ENCODE data around the gene ROS1.
A peak's percentile ranks its signal among the peaks of the same experiment; 100 is the strongest.

Gene ROS1

DNA sequence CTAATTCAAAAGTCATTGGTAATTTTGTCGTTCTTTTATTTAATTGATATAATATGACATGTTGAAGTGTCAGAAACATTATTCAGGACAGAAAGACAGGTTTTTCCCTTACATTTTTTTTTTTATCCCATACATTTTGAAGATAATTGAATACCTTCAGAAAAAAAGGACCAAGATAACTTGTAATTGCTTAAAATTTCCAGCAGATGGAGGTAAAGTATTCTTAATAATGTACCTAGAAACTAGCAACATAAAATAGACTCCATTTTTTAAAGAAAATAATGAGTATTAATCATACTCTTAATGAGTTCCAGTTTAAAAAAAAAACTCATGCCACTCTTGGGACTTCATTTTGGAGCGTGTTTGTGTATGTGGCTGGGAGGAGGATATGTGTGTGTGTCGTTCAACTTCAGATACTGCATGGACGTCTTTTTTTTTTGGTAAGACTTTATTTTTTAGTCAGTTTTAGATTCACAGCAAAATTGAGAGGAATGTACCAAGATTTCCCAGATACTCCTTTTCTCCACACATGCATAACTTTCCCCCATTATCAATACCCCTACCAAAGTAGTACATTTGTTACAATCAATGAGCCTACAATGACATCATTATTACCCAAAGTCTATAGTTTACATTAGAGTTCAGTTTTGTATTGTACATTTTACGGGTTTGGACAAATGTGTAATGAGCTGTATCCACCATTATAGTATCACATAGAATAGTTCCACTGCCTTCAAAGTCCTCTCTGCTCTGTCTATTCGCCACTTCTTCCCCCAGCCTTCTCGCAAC lies 79.4 kb downstream of the ROS1 start:
- Histone ChIP-seq H3K9ac (ENCODE audit: low read length) (peak overlapping the region; percentile 79), H2BK5ac (ENCODE audit: low read depth, low read length, poor library complexity, severe bottlenecking) (no peak overlapping the region), H3K36me3 (ENCODE audit: control insufficient read depth in 1 of 2, insufficient read depth in 2 of 2, low read depth in 1 of 2, low read length in 2 of 2) (no peaks in the 10 kb centered on the region), H3K79me1 (replicated peaks; ENCODE audit: low read length, poor library complexity, severe bottlenecking) (no peaks in the 10 kb centered on the region), H2BK12ac (ENCODE audit: low read length in 2 of 2) (no peak overlapping the region), H3K4me2 (ENCODE audit: low read length, poor library complexity, severe bottlenecking) (no peak overlapping the region), H2AFZ (ENCODE audit: low read depth, low read length) (no peak overlapping the region), H2BK120ac (ENCODE audit: low read depth, low read length) (no peak overlapping the region), H3K23ac (ENCODE audit: low read length in 2 of 2) (no peak overlapping the region), H4K91ac (ENCODE audit: low read length) (no peak overlapping the region), H3K4me1 (ENCODE audit: control insufficient read depth, insufficient read depth, low read depth, low read length) (no peaks in the 10 kb centered on the region), H3K14ac (ENCODE audit: low read length in 2 of 2) (no peak overlapping the region), H2BK15ac (ENCODE audit: low read depth, poor library complexity, severe bottlenecking) (no peak overlapping the region), H3K27ac (ENCODE audit: low read length, poor library complexity, severe bottlenecking) (no peak overlapping the region), H3K4me3 (ENCODE audit: insufficient read depth in 1 of 2, low read depth in 1 of 2, low read length in 2 of 2) (peak overlapping the region in 1 of 2 experiments; percentile 53), H3K9me3 (ENCODE audit: control insufficient read depth, low read length) (no peaks in the 10 kb centered on the region), H3K4ac (ENCODE audit: low read depth in 1 of 2, low read length in 2 of 2) (no peak overlapping the region), H2AK5ac (ENCODE audit: low read length, severe bottlenecking) (no peak overlapping the region), H4K8ac (ENCODE audit: low read length) (no peak overlapping the region), H3K27me3 (ENCODE audit: control insufficient read depth in 1 of 2, insufficient read depth in 1 of 2, low read length in 2 of 2) (peaks cover 0 to 11% of the 10 kb centered on the region in 2 experiments), H3K18ac (ENCODE audit: low read depth in 1 of 2, low read length in 2 of 2) (no peak overlapping the region)
- whole genome bisulfite sequencing: 53% methylated on average over 5 of the region's 7 CpGs
- DNase-seq: peak; percentile 43

GRCh38 chr6:117345292-117345610 lies 80.5 kb downstream of the ROS1 start:
- no peak overlapping the region for H3K4me2 ChIP-seq (ENCODE audit: low read length, poor library complexity, severe bottlenecking)
- no peak overlapping the region for H3K27ac ChIP-seq (ENCODE audit: low read length, poor library complexity, severe bottlenecking)
- H4K91ac ChIP-seq (ENCODE audit: low read length): no peak overlapping the region
- no peak overlapping the region for H3K18ac ChIP-seq (ENCODE audit: low read depth in 1 of 2, low read length in 2 of 2)
- H2BK12ac ChIP-seq (ENCODE audit: low read length in 2 of 2): no peak overlapping the region
- no peak overlapping the region for H3K4ac ChIP-seq (ENCODE audit: low read depth in 1 of 2, low read length in 2 of 2)
- H2AK5ac ChIP-seq (ENCODE audit: low read length, severe bottlenecking): no peak overlapping the region
- no peaks in the 10 kb centered on the region for H3K9me3 ChIP-seq (ENCODE audit: control insufficient read depth, low read length)
- peaks cover 0 to 11% of the 10 kb centered on the region in 2 experiments for H3K27me3 ChIP-seq (ENCODE audit: control insufficient read depth in 1 of 2, insufficient read depth in 1 of 2, low read length in 2 of 2)
- H3K79me1 ChIP-seq (replicated peaks; ENCODE audit: low read length, poor library complexity, severe bottlenecking): no peaks in the 10 kb centered on the region
- H3K4me1 ChIP-seq (ENCODE audit: control insufficient read depth, insufficient read depth, low read depth, low read length): no peaks in the 10 kb centered on the region
- no peak for DNase-seq
- H2BK5ac ChIP-seq (ENCODE audit: low read depth, low read length, poor library complexity, severe bottlenecking): no peak overlapping the region
- H2BK15ac ChIP-seq (ENCODE audit: low read depth, poor library complexity, severe bottlenecking): no peak overlapping the region
- no peak overlapping the region for H3K4me3 ChIP-seq (ENCODE audit: insufficient read depth in 1 of 2, low read depth in 1 of 2, low read length in 2 of 2)
- H3K23ac ChIP-seq (ENCODE audit: low read length in 2 of 2): no peak overlapping the region
- H2BK120ac ChIP-seq (ENCODE audit: low read depth, low read length): no peak overlapping the region
- no peak overlapping the region for H4K8ac ChIP-seq (ENCODE audit: low read length)
- no peak overlapping the region for H3K14ac ChIP-seq (ENCODE audit: low read length in 2 of 2)
- H2AFZ ChIP-seq (ENCODE audit: low read depth, low read length): no peak overlapping the region
- no peaks in the 10 kb centered on the region for H3K36me3 ChIP-seq (ENCODE audit: control insufficient read depth in 1 of 2, insufficient read depth in 2 of 2, low read depth in 1 of 2, low read length in 2 of 2)
- no peak overlapping the region for H3K9ac ChIP-seq (ENCODE audit: low read length)
- WGBS: 100% methylated on average over 1 of the region's 2 CpGs

DNA sequence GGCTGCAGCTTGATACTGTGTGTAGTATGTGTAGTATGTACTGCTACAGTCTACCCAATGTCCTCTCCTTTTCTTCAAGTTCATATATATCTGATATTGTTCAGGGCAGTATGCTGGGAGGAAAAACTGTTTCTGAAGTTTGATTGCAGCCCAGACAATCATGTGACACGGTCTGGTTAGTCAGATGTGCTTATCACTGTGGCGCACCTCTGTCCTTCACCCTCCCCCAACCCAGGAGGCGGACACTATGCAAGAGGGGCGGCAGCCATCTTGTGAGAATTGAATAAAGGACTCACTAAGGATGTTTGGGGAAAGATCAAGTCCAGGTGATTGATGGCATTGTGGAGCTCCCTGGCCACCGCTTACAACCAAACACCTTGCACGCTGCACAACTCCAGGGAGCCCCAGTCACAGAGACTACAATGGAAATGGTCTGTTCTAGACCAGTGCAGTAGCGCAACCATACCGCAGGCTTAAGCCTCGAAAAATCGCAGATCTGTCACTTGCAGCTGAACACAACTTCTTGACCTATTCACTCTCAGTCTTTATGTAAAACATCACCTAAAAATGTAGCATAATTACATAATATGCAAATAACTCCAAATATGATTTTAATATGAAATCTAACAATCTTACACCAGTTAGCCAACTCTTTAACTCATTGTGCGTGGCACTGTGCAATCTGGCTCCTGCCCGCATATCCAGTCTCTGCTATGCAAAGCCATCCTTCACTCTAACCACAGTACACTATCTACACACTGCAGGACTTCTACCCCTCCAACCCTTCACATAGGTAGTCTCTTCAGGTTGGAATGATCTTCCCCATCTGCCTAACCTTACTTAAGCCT lies 81.1 kb downstream of the ROS1 start:
- H3K4me1 ChIP-seq (ENCODE audit: control insufficient read depth, insufficient read depth, low read depth, low read length): no peaks in the 10 kb centered on the region
- H2AK5ac ChIP-seq (ENCODE audit: low read length, severe bottlenecking): no peak overlapping the region
- no peak for DNase-seq
- no peak overlapping the region for H3K18ac ChIP-seq (ENCODE audit: low read depth in 1 of 2, low read length in 2 of 2)
- H3K4me2 ChIP-seq (ENCODE audit: low read length, poor library complexity, severe bottlenecking): no peak overlapping the region
- H3K79me1 ChIP-seq (replicated peaks; ENCODE audit: low read length, poor library complexity, severe bottlenecking): no peaks in the 10 kb centered on the region
- H3K4ac ChIP-seq (ENCODE audit: low read depth in 1 of 2, low read length in 2 of 2): no peak overlapping the region
- peaks cover 0 to 11% of the 10 kb centered on the region in 2 experiments for H3K27me3 ChIP-seq (ENCODE audit: control insufficient read depth in 1 of 2, insufficient read depth in 1 of 2, low read length in 2 of 2)
- no peak overlapping the region for H2BK5ac ChIP-seq (ENCODE audit: low read depth, low read length, poor library complexity, severe bottlenecking)
- H3K36me3 ChIP-seq (ENCODE audit: control insufficient read depth in 1 of 2, insufficient read depth in 2 of 2, low read depth in 1 of 2, low read length in 2 of 2): no peaks in the 10 kb centered on the region
- 90% methylated on average over 8 of the region's 12 CpGs for WGBS
- no peak overlapping the region for H3K4me3 ChIP-seq (ENCODE audit: insufficient read depth in 1 of 2, low read depth in 1 of 2, low read length in 2 of 2)
- no peak overlapping the region for H2BK120ac ChIP-seq (ENCODE audit: low read depth, low read length)
- no peak overlapping the region for H2BK15ac ChIP-seq (ENCODE audit: low read depth, poor library complexity, severe bottlenecking)
- H2AFZ ChIP-seq (ENCODE audit: low read depth, low read length): no peak overlapping the region
- H3K9ac ChIP-seq (ENCODE audit: low read length): no peak overlapping the region
- H3K9me3 ChIP-seq (ENCODE audit: control insufficient read depth, low read length): no peaks in the 10 kb centered on the region
- no peak overlapping the region for H4K91ac ChIP-seq (ENCODE audit: low read length)
- no peak overlapping the region for H4K8ac ChIP-seq (ENCODE audit: low read length)
- H3K23ac ChIP-seq (ENCODE audit: low read length in 2 of 2): no peak overlapping the region
- H3K14ac ChIP-seq (ENCODE audit: low read length in 2 of 2): no peak overlapping the region
- no peak overlapping the region for H2BK12ac ChIP-seq (ENCODE audit: low read length in 2 of 2)
- no peak overlapping the region for H3K27ac ChIP-seq (ENCODE audit: low read length, poor library complexity, severe bottlenecking)

DNA sequence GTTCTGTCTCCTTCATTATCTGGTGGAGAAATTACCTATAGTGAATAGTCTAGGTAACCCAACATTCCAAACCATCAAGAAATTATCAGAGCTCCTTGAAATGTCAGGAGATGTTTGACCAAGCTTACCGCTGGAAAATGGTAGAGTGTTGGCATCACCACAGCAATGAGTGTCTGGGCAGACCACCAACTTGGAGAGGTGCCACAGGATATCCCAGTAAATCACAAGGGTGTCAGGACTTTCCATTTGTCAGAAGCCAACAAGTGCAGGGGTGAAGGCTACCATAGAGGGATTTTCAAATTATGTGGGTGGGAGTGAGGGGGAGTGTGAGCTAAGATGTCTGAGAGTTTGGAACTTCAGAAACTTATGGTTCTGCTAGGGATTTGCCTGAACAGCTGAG lies 87.2 kb downstream of the ROS1 start:
- Histone ChIP-seq H3K4me1 (ENCODE audit: control insufficient read depth, insufficient read depth, low read depth, low read length) (no peaks in the 10 kb centered on the region), H2AFZ (ENCODE audit: low read depth, low read length) (no peak overlapping the region), H4K91ac (ENCODE audit: low read length) (no peak overlapping the region), H2AK5ac (ENCODE audit: low read length, severe bottlenecking) (no peak overlapping the region), H3K18ac (ENCODE audit: low read depth in 1 of 2, low read length in 2 of 2) (no peak overlapping the region), H3K27me3 (ENCODE audit: control insufficient read depth in 1 of 2, insufficient read depth in 1 of 2, low read length in 2 of 2) (no peaks in the 10 kb centered on the region), H2BK5ac (ENCODE audit: low read depth, low read length, poor library complexity, severe bottlenecking) (no peak overlapping the region), H2BK120ac (ENCODE audit: low read depth, low read length) (no peak overlapping the region), H3K36me3 (ENCODE audit: control insufficient read depth in 1 of 2, insufficient read depth in 2 of 2, low read depth in 1 of 2, low read length in 2 of 2) (no peaks in the 10 kb centered on the region), H3K27ac (ENCODE audit: low read length, poor library complexity, severe bottlenecking) (no peak overlapping the region), H3K23ac (ENCODE audit: low read length in 2 of 2) (no peak overlapping the region), H3K4me3 (ENCODE audit: insufficient read depth in 1 of 2, low read depth in 1 of 2, low read length in 2 of 2) (no peak overlapping the region), H2BK15ac (ENCODE audit: low read depth, poor library complexity, severe bottlenecking) (no peak overlapping the region), H2BK12ac (ENCODE audit: low read length in 2 of 2) (no peak overlapping the region), H3K14ac (ENCODE audit: low read length in 2 of 2) (no peak overlapping the region), H4K8ac (ENCODE audit: low read length) (no peak overlapping the region), H3K4ac (ENCODE audit: low read depth in 1 of 2, low read length in 2 of 2) (no peak overlapping the region), H3K9me3 (ENCODE audit: control insufficient read depth, low read length) (no peaks in the 10 kb centered on the region), H3K79me1 (replicated peaks; ENCODE audit: low read length, poor library complexity, severe bottlenecking) (no peaks in the 10 kb centered on the region), H3K4me2 (ENCODE audit: low read length, poor library complexity, severe bottlenecking) (no peak overlapping the region), H3K9ac (ENCODE audit: low read length) (no peak overlapping the region)
- DNase-seq: no peak
- 78% methylated on average over 1 of the region's 1 CpG for WGBS
